ENCODE results near the gene DHRSX. TPM values are rescaled to one million over a fixed set of nuclear protein-coding genes. Genes with fewer than 3 reads are reported as not detected.

The DHRSX gene
- total RNA-seq, 1 experiment from 2014 or later: 11.5 TPM

DNA sequence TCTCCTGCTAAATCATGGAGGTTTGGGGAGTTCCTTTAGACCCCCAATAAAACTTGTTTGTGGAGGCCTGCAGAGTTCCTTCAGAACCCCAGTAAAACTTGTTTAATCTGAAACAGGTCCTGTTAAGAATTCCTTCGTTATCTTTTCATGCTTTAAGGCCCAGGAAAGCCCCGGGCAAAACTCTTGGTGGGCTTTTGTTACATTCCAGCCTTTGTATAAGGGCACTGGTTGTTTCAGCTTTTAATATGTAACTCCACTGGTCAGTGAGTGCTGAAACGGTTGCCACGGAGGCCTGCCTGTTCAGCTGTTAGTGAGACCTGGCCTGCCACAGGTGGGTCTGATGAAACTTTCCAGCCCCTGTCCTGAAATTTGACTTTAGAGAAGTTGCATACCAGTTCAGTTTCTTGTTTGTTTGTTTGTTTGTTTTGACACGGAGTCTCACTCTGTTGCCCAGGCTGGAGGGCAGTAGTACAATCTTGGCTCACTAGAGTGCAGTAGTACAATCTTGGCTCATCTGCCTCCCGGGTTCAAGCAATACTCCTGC lies 12.4 kb upstream of the DHRSX start:
- TF ChIP-seq, protein P1, sequence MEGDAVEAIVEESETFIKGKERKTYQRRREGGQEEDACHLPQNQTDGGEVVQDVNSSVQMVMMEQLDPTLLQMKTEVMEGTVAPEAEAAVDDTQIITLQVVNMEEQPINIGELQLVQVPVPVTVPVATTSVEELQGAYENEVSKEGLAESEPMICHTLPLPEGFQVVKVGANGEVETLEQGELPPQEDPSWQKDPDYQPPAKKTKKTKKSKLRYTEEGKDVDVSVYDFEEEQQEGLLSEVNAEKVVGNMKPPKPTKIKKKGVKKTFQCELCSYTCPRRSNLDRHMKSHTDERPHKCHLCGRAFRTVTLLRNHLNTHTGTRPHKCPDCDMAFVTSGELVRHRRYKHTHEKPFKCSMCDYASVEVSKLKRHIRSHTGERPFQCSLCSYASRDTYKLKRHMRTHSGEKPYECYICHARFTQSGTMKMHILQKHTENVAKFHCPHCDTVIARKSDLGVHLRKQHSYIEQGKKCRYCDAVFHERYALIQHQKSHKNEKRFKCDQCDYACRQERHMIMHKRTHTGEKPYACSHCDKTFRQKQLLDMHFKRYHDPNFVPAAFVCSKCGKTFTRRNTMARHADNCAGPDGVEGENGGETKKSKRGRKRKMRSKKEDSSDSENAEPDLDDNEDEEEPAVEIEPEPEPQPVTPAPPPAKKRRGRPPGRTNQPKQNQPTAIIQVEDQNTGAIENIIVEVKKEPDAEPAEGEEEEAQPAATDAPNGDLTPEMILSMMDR (conservative IDR thresholded peaks at IDR 0.05; ENCODE audit: low read depth, low read length): no peak
- TF ChIP-seq EZH2 (IDR thresholded peaks at IDR 0.05; ENCODE audit: low read length, unreplicated experiment) (no peak), EZH2phosphoT487 (IDR thresholded peaks at IDR 0.05; ENCODE audit: borderline replicate concordance, low read length) (no peak)
- H3K4me2 ChIP-seq (ENCODE audit: low read length): no peak overlapping the region
- ChIA-PET POLR2A (ENCODE audit: unreplicated experiment) (no interaction called here), CTCF (no interaction called here)
- no peak overlapping the region for H3K4me3 ChIP-seq (ENCODE audit: low read length)
- no TSS peak for BruUV-seq (replicated peaks)
- no peak overlapping the region for H2AFZ ChIP-seq (ENCODE audit: low read length)
- no peaks in the 10 kb centered on the region for H3K9me2 ChIP-seq (replicated peaks; ENCODE audit: low read length)
- ATAC-seq (no peak), DNase-seq (no peak)
- no peaks in the 10 kb centered on the region for H4K20me1 ChIP-seq (ENCODE audit: low read length)
- H3K4me1 ChIP-seq (ENCODE audit: insufficient read depth, low read length): no peaks in the 10 kb centered on the region
- H3K36me3 ChIP-seq (ENCODE audit: low read depth, low read length): no peaks in the 10 kb centered on the region
- no peaks in the 10 kb centered on the region for H3F3A ChIP-seq (ENCODE audit: low read length, unreplicated experiment)
- intact Hi-C loops (cut with micrococcal nuclease): no loop called here
- H3K27ac ChIP-seq (ENCODE audit: low read length): no peak overlapping the region
- H3K9me3 ChIP-seq (ENCODE audit: low read length): no peaks in the 10 kb centered on the region
- H3K27me3 ChIP-seq (ENCODE audit: low read length): peaks cover 7% of the 10 kb centered on the region; the same call in 1 of the 2 replicates
- no peaks in the 10 kb centered on the region for H3K79me2 ChIP-seq (ENCODE audit: low read length)
- no peak overlapping the region for H3K9ac ChIP-seq (ENCODE audit: low read length)

DNA sequence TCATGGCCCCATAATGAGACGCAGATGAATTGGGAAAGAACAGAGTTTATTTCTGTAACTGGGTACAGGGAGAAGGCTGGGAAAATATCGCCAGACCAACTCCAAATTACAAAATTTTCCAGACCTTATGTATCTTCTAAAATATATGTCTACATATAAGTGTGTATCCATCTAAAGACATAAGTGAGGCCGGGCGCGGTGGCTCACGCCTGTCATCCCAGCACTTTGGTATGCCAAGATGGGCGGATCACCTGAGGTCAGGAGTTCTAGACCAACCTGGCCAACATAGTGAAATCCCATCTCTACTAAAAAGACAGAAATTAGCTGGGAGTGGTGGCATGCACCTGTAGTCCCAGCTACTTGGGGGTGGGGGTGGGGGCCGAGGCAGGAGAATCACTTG lies 11.7 kb upstream of the DHRSX start:
- no peaks in the 10 kb centered on the region for H3K9me3 ChIP-seq (ENCODE audit: low read length)
- ChIA-PET POLR2A (ENCODE audit: unreplicated experiment) (no interaction called here), CTCF (no interaction called here)
- no peaks in the 10 kb centered on the region for H3K4me1 ChIP-seq (ENCODE audit: insufficient read depth, low read length)
- TF ChIP-seq EZH2phosphoT487 (IDR thresholded peaks at IDR 0.05; ENCODE audit: borderline replicate concordance, low read length) (no peak), EZH2 (IDR thresholded peaks at IDR 0.05; ENCODE audit: low read length, unreplicated experiment) (no peak)
- TF ChIP-seq, protein P1 (conservative IDR thresholded peaks at IDR 0.05; ENCODE audit: low read depth, low read length): no peak
- H4K20me1 ChIP-seq (ENCODE audit: low read length): no peaks in the 10 kb centered on the region
- ATAC-seq (no peak), DNase-seq (no peak)
- no peak overlapping the region for H3K9ac ChIP-seq (ENCODE audit: low read length)
- H3K9me2 ChIP-seq (replicated peaks; ENCODE audit: low read length): no peaks in the 10 kb centered on the region
- no peak overlapping the region for H3K4me3 ChIP-seq (ENCODE audit: low read length)
- no peaks in the 10 kb centered on the region for H3F3A ChIP-seq (ENCODE audit: low read length, unreplicated experiment)
- peaks cover 7% of the 10 kb centered on the region; the same call in 1 of the 2 replicates for H3K27me3 ChIP-seq (ENCODE audit: low read length)
- H3K79me2 ChIP-seq (ENCODE audit: low read length): no peaks in the 10 kb centered on the region
- no TSS peak for BruUV-seq (replicated peaks)
- H3K4me2 ChIP-seq (ENCODE audit: low read length): no peak overlapping the region
- intact Hi-C loops (cut with micrococcal nuclease): no loop called here
- H3K36me3 ChIP-seq (ENCODE audit: low read depth, low read length): no peaks in the 10 kb centered on the region
- H2AFZ ChIP-seq (ENCODE audit: low read length): no peak overlapping the region
- H3K27ac ChIP-seq (ENCODE audit: low read length): no peak overlapping the region

DNA sequence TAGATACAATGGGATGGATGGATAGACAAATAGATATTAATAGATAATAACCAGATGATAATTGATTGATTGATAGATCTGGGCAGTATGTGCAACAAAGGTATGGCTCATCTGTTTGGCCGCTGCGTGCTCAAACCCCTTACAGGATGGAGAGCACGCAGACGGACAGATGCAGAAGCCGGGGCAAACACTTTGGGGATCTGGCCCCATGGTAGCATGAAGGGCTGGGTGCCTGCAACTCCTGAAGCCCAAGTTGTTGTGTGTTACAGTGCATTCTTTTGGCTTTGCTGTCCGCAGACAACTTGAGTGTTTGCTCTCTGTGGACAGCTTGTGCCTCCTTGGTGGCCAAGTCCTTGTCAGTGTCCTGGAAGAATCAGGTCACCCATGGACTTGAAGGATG lies 10.6 kb upstream of the DHRSX start:
- POLR2A ChIA-PET (ENCODE audit: unreplicated experiment): no interaction called here
- intact Hi-C loops (cut with micrococcal nuclease): no loop called here

More for the DNA sequence above, 10.6 kb upstream of the DHRSX start:
- TF ChIP-seq EZH2phosphoT487 (IDR thresholded peaks at IDR 0.05; ENCODE audit: borderline replicate concordance, low read length) (no peak), EZH2 (IDR thresholded peaks at IDR 0.05; ENCODE audit: low read length, unreplicated experiment) (no peak)
- Histone ChIP-seq H3K9me2 (replicated peaks; ENCODE audit: low read length) (no peaks in the 10 kb centered on the region), H3K27me3 (ENCODE audit: low read length) (no peaks in the 10 kb centered on the region), H3K4me2 (ENCODE audit: low read length) (no peak overlapping the region), H3K4me3 (ENCODE audit: low read length) (no peak overlapping the region), H4K20me1 (ENCODE audit: low read length) (no peaks in the 10 kb centered on the region), H3K4me1 (ENCODE audit: insufficient read depth, low read length) (no peaks in the 10 kb centered on the region), H2AFZ (ENCODE audit: low read length) (no peak overlapping the region), H3K9ac (ENCODE audit: low read length) (no peak overlapping the region), H3K9me3 (ENCODE audit: low read length) (no peaks in the 10 kb centered on the region), H3K79me2 (ENCODE audit: low read length) (no peaks in the 10 kb centered on the region), H3K36me3 (ENCODE audit: low read depth, low read length) (no peaks in the 10 kb centered on the region), H3K27ac (ENCODE audit: low read length) (no peak overlapping the region), H3F3A (ENCODE audit: low read length, unreplicated experiment) (no peaks in the 10 kb centered on the region)
- ATAC-seq (no peak), DNase-seq (no peak)
- BruUV-seq (replicated peaks): no TSS peak
- CTCF ChIA-PET: no interaction called here

Data from PC-3 (cell line).